ENCODE data around the gene FUT7. TPM values are rescaled to one million over a fixed set of nuclear protein-coding genes. Genes with fewer than 3 reads are reported as not detected.

FUT7 gene
- total and polyA plus RNA-seq, 9 of the 15 experiments (the other 6 are each of a cell fraction or from before 2014, with no cell fraction given): not detected

DNA sequence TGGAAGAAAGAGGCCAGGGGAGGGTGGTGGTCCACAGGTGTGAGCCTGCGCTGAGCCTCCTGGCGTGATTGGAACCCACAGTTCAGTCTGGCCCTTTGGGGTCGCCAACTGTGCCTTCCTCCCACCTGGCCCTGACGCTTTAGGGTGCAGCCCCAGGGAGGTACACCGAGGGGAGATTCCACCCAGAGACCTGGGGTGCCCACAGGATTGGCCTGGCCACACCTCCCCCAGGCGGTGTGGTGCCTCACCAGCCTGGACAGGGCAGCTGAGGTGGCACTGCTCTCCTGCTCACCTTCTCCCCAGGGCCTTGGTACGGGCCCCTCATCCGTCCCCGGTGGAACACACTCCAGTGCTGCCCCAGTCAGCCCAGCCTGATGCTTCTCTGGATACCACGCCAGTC is 34.5 kb downstream of the FUT7 start:
- in situ Hi-C loops (cut with MboI): no loop called here

More for the DNA sequence above, 34.5 kb downstream of the FUT7 start:
- Histone ChIP-seq H3K36me3 (ENCODE audit: control insufficient read depth, insufficient read depth, low read length) (peaks cover 22% of the 10 kb centered on the region; the same call in 1 of the 3 replicates), H3K9me1 (ENCODE audit: control insufficient read depth, insufficient read depth, low read length) (no peaks in the 10 kb centered on the region), H3K9me3 (replicated peaks; ENCODE audit: control insufficient read depth, insufficient read depth, low read depth, low read length) (no peaks in the 10 kb centered on the region; the same call in 1 of the 2 replicates), H3K4me2 (ENCODE audit: insufficient read depth, low read length) (no peak overlapping the region; the same call in 1 of the 2 replicates), H3K4me1 (replicated peaks in 1 of 2; ENCODE audit: control insufficient read depth in 2 of 2, insufficient read depth in 2 of 2, low read length in 2 of 2) (peaks cover 27 to 65% of the 10 kb centered on the region in 2 experiments; a peak in 4 of 5 replicates), H3K79me2 (ENCODE audit: control insufficient read depth, insufficient read depth, low read length) (peaks cover 17% of the 10 kb centered on the region), H3K27ac (ENCODE audit: extremely low read depth, low read depth, low read length) (no peak overlapping the region), H3K4me3 (no peak overlapping the region), H3K9ac (ENCODE audit: insufficient read depth in 1 of 2, low read depth in 2 of 2, low read length in 2 of 2) (peak overlapping the region in 1 of 2 experiments; percentile 88; a peak in 2 of 4 replicates), H3K27me3 (ENCODE audit: control insufficient read depth in 2 of 2, insufficient read depth in 2 of 2, low read length in 2 of 2) (no peaks in the 10 kb centered on the region), H2AFZ (ENCODE audit: low read depth, low read length) (no peak overlapping the region), H4K20me1 (replicated peaks; ENCODE audit: control insufficient read depth, insufficient read depth, low read length) (no peaks in the 10 kb centered on the region)
- TF ChIP-seq POLR3A (IDR thresholded peaks at IDR 0.05; ENCODE audit: borderline replicate concordance, extremely low read depth, insufficient read depth, insufficient read length) (no peak), ZC3H8 (IDR thresholded peaks at IDR 0.05) (no peak), POLR2G (IDR thresholded peaks at IDR 0.05; ENCODE audit: low read depth, low read length) (peak; percentile 14), RBM22 (IDR thresholded peaks at IDR 0.05; ENCODE audit: low read depth, low read length, poor library complexity, severe bottlenecking) (no peak), FUS (optimal IDR thresholded peaks at IDR 0.05; ENCODE audit: low read depth, low read length) (no peak)
- TF ChIP-seq, protein P1, sequence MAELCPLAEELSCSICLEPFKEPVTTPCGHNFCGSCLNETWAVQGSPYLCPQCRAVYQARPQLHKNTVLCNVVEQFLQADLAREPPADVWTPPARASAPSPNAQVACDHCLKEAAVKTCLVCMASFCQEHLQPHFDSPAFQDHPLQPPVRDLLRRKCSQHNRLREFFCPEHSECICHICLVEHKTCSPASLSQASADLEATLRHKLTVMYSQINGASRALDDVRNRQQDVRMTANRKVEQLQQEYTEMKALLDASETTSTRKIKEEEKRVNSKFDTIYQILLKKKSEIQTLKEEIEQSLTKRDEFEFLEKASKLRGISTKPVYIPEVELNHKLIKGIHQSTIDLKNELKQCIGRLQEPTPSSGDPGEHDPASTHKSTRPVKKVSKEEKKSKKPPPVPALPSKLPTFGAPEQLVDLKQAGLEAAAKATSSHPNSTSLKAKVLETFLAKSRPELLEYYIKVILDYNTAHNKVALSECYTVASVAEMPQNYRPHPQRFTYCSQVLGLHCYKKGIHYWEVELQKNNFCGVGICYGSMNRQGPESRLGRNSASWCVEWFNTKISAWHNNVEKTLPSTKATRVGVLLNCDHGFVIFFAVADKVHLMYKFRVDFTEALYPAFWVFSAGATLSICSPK (IDR thresholded peaks at IDR 0.05; ENCODE audit: borderline replicate concordance): no peak
- TF ChIP-seq, protein P2, sequence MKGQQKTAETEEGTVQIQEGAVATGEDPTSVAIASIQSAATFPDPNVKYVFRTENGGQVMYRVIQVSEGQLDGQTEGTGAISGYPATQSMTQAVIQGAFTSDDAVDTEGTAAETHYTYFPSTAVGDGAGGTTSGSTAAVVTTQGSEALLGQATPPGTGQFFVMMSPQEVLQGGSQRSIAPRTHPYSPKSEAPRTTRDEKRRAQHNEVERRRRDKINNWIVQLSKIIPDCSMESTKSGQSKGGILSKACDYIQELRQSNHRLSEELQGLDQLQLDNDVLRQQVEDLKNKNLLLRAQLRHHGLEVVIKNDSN (CRISPR knock-in tag; IDR thresholded peaks at IDR 0.05): 0 out of 2 replicates have a peak, but pooled peaks have one; percentile 6
- ChIA-PET CTCF (ENCODE audit: low intra/inter-chr PET ratio) (no interaction called here), POLR2A (interaction anchor here (0.6 kb wide), 2 partner anchors 32 to 159 kb away, joined by 3 read pairs; no protein-coding TSS in a partner anchor)
- WGBS (ENCODE audit: insufficient coverage, low coverage, missing lambda C conversion rate): 70% methylated on average over 9 of the region's 10 CpGs
- intact Hi-C loops (cut with micrococcal nuclease): no loop called here
- FAIRE-seq (no peak), ATAC-seq (no peak), DNase-seq (ENCODE audit: extremely low read depth in 1 of 4, low spot score in 3 of 4) (no peak)
- no TSS peak for BruUV-seq (replicated peaks)
